ENCODE results near the gene SLC22A13. TPM values are rescaled to one million over a fixed set of nuclear protein-coding genes. Genes with fewer than 3 reads are reported as not detected.

SLC22A13 gene
- total RNA-seq, 4 donors from 2014 or later = under 0.01 to 0.70 TPM; not detected in 2

DNA sequence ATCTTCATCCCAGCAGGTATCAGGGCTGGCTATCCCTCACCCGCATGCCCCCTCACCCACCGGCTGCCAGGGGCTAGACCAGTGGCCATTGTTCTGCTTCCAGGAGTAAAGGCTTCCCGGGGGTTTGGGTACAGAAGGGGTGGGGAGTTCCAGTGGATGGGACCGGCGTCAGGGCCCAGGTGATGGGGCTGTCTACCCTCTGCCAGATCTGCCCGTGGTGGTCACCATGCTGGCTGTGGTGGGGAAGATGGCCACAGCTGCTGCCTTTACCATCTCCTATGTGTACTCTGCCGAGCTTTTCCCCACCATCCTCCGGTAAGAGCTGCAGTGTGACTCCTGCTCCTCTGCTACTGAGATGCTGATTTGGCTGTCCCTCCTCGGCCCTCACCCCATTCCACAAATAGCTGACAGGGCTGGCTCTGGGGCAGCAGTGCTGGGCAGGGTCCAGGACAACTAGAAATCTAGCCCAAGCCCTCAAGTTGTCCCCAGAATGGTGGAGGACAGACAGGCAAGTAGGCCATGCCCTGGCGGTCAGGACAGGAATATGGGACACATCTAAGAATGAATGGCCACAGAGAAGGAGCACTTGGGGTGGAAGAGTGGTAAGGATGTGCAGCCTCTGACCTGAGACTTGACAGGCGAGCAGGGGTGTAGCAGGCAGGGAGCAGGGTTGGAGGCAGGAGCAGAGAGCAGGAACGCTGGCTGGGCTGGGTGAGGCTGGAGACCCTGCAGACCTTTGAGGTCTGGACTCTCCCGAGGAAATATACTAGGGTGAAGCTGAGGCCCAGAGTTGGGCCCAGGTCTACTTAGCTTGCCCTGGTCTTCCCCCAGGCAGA lies 10.7 kb downstream of the SLC22A13 start:
- no peaks in the 10 kb centered on the region for H3K9me3 ChIP-seq
- TF ChIP-seq, protein P1, sequence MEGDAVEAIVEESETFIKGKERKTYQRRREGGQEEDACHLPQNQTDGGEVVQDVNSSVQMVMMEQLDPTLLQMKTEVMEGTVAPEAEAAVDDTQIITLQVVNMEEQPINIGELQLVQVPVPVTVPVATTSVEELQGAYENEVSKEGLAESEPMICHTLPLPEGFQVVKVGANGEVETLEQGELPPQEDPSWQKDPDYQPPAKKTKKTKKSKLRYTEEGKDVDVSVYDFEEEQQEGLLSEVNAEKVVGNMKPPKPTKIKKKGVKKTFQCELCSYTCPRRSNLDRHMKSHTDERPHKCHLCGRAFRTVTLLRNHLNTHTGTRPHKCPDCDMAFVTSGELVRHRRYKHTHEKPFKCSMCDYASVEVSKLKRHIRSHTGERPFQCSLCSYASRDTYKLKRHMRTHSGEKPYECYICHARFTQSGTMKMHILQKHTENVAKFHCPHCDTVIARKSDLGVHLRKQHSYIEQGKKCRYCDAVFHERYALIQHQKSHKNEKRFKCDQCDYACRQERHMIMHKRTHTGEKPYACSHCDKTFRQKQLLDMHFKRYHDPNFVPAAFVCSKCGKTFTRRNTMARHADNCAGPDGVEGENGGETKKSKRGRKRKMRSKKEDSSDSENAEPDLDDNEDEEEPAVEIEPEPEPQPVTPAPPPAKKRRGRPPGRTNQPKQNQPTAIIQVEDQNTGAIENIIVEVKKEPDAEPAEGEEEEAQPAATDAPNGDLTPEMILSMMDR (IDR thresholded peaks at IDR 0.05) = no peak
- TF ChIP-seq POLR2A (IDR thresholded peaks at IDR 0.05) = no peak
- H3K4me1 ChIP-seq = no peaks in the 10 kb centered on the region
- H3K27me3 ChIP-seq = no peaks in the 10 kb centered on the region
- no peaks in the 10 kb centered on the region for H3K36me3 ChIP-seq
- no peak overlapping the region for H3K27ac ChIP-seq
- DNase-seq = no peak
- no peak overlapping the region for H3K4me3 ChIP-seq
- intact Hi-C loops (cut with DNase I; ENCODE audit: low total_unique reads) = no loop called here

DNA sequence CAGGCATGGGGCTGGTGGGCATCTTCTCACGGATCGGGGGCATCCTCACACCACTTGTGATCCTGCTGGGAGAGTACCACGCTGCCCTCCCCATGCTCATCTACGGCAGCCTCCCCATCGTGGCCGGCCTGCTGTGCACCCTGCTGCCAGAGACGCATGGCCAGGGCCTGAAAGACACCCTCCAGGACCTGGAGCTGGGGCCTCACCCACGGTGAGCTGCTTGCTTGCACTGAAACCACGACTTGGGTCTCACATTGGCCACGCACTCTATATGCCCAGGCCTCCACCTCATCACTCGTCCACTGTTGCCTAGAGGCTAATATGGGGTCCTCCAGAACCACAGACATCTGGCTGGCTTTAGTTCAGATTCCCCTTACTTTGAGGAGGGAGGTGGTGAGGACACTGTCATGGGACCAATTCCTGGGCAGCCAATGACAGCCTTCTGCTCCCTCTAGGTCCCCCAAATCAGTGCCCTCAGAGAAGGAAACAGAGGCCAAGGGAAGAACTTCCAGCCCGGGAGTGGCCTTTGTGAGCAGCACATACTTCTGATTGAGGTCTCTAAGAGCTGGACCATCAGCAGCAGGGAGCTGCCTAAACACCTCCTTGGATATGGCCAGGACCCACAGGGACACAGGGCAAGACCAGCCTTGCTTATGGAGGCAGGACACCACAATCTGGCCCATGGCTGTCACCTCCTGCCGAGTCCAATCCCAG lies 11.5 kb downstream of the SLC22A13 start:
- Histone ChIP-seq H3K4me1 (no peaks in the 10 kb centered on the region), H3K27me3 (no peaks in the 10 kb centered on the region), H3K27ac (no peak overlapping the region), H3K9me3 (no peaks in the 10 kb centered on the region), H3K4me3 (no peak overlapping the region), H3K36me3 (no peaks in the 10 kb centered on the region)
- TF ChIP-seq, protein P1 (IDR thresholded peaks at IDR 0.05) = no peak
- TF ChIP-seq POLR2A (IDR thresholded peaks at IDR 0.05) = no peak
- no peak for DNase-seq
- intact Hi-C loops (cut with DNase I; ENCODE audit: low total_unique reads) = no loop called here

GRCh38 chr3:38278841-38279240 lies 13.2 kb downstream of the SLC22A13 start:
- H3K27ac ChIP-seq = no peak overlapping the region
- H3K36me3 ChIP-seq = no peaks in the 10 kb centered on the region
- TF ChIP-seq, protein P1 (IDR thresholded peaks at IDR 0.05) = no peak
- no peak for TF ChIP-seq POLR2A (IDR thresholded peaks at IDR 0.05)
- H3K27me3 ChIP-seq = no peaks in the 10 kb centered on the region
- no peak for DNase-seq
- no peaks in the 10 kb centered on the region for H3K9me3 ChIP-seq
- H3K4me1 ChIP-seq = no peaks in the 10 kb centered on the region
- no peak overlapping the region for H3K4me3 ChIP-seq
- intact Hi-C loops (cut with DNase I; ENCODE audit: low total_unique reads) = no loop called here

DNA sequence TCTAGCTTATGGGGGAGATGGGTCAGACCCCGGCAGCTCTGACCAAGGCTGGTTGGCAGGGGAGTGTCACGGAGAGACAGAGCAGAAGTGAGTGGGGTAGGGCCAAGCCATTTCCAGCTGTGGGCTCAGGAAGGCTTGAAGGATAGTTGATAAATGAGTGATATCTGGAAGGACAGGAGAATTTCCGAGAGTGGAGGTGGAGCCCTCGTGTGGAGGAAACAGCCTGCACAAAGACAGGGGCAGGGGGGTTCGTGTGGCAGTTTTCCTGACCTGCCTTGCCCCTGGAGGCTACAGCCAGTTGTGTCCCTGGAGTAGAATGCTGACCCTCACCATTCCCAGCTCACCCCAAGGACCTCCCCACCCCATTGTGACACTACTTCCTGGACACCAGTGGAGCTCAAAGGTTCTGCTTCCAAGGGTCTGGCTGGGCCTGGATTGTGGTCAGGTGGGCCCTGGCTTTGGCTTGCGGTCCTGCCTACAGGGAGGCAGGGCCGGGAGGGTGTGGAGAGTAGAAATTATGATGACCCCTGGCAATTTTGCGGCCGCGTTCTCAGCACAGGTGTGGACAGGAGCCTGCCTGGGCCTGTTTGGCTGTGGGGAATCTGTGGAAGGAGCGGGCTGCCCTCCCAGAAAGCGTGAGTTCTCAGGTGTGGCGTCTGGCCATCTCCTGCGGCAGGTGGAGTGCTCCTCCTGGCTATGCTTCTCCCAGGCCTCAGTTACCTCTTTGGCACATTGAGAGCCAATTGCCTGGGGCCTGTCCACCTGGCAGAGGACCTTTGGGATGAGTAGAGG lies 16.5 kb downstream of the SLC22A13 start, which contains the start of gene SLC22A14:
TSS of gene SLC22A14 (plus strand) at position 400 of the 792 bp plus-strand sequence. CDS start 23,733 bp downstream, outside the sequence.
- Histone ChIP-seq H3K27me3 (no peaks in the 10 kb centered on the region), H3K36me3 (no peaks in the 10 kb centered on the region), H3K9me3 (no peaks in the 10 kb centered on the region), H3K4me1 (no peaks in the 10 kb centered on the region), H3K4me3 (no peak within 1 kb of the TSS), H3K27ac (no peak within 1 kb of the TSS)
- no peak for DNase-seq
- no peak for TF ChIP-seq POLR2A (IDR thresholded peaks at IDR 0.05)
- TF ChIP-seq, protein P1 (IDR thresholded peaks at IDR 0.05) = no peak
- intact Hi-C loops (cut with DNase I; ENCODE audit: low total_unique reads) = no loop called here
